ENCODE data around the gene NFKBIL1.

DNA sequence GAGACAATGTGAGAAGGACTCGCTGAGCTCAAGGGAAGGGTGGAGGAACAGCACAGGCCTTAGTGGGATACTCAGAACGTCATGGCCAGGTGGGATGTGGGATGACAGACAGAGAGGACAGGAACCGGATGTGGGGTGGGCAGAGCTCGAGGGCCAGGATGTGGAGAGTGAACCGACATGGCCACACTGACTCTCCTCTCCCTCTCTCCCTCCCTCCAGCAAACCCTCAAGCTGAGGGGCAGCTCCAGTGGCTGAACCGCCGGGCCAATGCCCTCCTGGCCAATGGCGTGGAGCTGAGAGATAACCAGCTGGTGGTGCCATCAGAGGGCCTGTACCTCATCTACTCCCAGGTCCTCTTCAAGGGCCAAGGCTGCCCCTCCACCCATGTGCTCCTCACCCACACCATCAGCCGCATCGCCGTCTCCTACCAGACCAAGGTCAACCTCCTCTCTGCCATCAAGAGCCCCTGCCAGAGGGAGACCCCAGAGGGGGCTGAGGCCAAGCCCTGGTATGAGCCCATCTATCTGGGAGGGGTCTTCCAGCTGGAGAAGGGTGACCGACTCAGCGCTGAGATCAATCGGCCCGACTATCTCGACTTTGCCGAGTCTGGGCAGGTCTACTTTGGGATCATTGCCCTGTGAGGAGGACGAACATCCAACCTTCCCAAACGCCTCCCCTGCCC is 29.6 kb downstream of the NFKBIL1 start:
- TF ChIP-seq, protein P1, sequence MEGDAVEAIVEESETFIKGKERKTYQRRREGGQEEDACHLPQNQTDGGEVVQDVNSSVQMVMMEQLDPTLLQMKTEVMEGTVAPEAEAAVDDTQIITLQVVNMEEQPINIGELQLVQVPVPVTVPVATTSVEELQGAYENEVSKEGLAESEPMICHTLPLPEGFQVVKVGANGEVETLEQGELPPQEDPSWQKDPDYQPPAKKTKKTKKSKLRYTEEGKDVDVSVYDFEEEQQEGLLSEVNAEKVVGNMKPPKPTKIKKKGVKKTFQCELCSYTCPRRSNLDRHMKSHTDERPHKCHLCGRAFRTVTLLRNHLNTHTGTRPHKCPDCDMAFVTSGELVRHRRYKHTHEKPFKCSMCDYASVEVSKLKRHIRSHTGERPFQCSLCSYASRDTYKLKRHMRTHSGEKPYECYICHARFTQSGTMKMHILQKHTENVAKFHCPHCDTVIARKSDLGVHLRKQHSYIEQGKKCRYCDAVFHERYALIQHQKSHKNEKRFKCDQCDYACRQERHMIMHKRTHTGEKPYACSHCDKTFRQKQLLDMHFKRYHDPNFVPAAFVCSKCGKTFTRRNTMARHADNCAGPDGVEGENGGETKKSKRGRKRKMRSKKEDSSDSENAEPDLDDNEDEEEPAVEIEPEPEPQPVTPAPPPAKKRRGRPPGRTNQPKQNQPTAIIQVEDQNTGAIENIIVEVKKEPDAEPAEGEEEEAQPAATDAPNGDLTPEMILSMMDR (IDR thresholded peaks at IDR 0.05) = no peak
- no peak for TF ChIP-seq POLR2A (IDR thresholded peaks at IDR 0.05)

All from testis (tissue), 2 donors.